T-helper 1 cell treated with Interleukin-12 subunit alpha and Interleukin-12 subunit beta and Interleukin-4 antibody, amounts not matched to agents 30 ng/mL and 1 ng/mL, for 36 hours (primary cell): ENCODE measurements around the gene RHBDD2. TPM values are rescaled to one million over a fixed set of nuclear protein-coding genes. Genes with fewer than 3 reads are reported as not detected.
"Not testable (repeated sequence)": the region's sequence is repeated elsewhere in the genome, so short reads cannot be mapped to it uniquely, and the experiment has no call there.

Experiments used
- intact Hi-C: fragments of 100-400 bp; cut with micrococcal nuclease; formaldehyde crosslinking; loops from one replicate; pipeline ENCODE4 v1.15.1; 2024
- total RNA-seq: library from RNA; stranded (reverse); gene quantifications from 2 replicates; pipeline ENCODE4 v1.2.3, GENCODE V29; 2022

The RHBDD2 gene
- total RNA-seq, result 41.4 and 43.5 TPM in 2 replicates

DNA sequence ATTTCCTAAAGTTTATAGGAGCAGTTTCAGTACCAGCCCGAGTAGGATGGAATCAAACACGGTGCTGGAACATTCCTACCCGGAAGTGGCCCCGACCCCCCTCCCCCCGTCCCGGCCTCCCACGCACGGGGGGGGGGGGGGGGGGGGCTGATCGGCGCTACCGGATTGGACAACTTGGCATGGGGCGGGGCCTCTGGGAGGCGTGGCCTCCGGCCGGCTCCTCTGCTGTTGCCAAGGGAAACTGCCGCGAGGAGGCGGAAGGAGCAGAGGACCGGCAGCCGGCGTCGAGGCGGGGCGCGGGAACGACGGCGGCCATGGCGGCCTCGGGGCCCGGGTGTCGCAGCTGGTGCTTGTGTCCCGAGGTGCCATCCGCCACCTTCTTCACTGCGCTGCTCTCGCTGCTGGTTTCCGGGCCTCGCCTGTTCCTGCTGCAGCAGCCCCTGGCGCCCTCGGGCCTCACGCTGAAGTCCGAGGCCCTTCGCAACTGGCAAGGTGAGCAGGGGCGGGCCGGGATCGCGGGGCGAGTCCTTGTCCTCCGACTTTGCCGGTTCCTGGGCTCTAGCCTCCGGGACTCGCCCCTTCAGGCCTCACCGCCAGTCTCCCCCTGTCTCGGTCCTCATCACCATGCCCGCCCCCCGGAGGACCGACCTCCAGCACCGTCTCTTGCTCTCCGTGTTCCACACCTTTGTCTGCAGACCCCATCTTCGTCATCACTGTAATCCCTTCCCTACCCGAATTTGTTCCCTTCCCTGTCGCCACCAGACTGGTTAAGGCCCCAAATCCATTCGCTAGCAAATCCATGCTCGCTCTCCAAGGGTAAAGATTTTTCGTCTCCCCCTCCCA, at the start of gene RHBDD2:
RHBDD2 (plus strand) TSS at position 266 of the 843 bp plus-strand sequence; CDS start at position 315, 49 bp downstream.
- intact Hi-C loops, result loop anchor here (1.0 to 5.0 kb wide), 8 partner anchors 35 to 480 kb away; partner anchors contain the start of genes HIP1, STYXL1, TMEM120A and YWHAG

DNA sequence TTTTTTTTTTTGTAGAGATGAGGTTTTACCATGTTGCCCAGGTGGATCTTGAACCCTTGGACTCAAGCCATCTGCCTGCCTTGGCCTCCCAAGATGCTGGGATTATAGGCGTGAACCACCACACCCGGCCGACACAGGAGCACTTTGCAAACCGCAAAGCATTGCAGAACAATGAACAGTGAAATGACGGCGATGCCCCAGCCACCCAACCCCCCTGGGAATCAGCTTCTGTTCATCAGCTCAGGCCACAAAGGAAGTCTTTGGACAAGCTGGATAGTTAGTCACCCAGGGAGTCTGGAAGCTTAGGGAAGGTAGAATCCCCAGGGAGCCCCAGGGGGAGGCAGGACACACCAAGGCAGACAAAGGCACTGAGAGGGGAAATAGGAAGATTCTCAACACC, 49.2 kb upstream of the RHBDD2 start:
- intact Hi-C loops, result not testable (repeated sequence)

DNA sequence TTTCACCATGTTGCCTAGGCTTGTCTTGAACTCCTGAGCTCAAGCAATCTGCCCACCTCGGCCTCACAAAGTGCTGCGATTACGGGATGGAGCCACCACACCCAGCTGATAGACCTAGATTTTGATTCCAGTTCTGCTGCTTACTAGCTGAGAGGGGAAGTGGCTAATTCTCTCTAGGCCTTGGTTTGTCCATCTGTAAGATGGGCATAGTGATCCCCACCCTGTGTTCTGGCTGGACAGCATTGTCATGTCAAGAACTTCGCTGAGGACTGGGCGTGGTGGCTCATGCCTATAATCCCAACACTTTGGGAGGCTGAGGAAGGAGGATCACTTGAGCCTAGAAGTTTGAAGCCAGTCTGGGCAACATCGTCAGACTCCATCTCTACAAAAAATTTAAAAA, 47.9 kb upstream of the RHBDD2 start:
- intact Hi-C loops, result no loop called here

DNA sequence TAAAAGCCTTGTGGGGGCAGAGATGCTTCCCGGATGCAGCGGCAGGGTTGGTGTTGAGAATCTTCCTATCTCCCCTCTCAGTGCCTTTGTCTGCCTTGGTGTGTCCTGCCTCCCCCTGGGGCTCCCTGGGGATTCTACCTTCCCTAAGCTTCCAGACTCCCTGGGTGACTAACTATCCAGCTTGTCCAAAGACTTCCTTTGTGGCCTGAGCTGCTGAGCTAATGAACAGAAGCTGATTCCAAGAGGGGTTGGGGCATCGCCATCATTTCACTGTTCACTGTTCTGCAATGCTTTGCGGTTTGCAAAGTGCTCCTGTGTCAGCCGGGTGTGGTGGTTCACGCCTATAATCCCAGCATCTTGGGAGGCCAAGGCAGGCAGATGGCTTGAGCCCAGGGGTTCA, 45.2 kb upstream of the RHBDD2 start:
- intact Hi-C loops, result not testable (repeated sequence)

DNA sequence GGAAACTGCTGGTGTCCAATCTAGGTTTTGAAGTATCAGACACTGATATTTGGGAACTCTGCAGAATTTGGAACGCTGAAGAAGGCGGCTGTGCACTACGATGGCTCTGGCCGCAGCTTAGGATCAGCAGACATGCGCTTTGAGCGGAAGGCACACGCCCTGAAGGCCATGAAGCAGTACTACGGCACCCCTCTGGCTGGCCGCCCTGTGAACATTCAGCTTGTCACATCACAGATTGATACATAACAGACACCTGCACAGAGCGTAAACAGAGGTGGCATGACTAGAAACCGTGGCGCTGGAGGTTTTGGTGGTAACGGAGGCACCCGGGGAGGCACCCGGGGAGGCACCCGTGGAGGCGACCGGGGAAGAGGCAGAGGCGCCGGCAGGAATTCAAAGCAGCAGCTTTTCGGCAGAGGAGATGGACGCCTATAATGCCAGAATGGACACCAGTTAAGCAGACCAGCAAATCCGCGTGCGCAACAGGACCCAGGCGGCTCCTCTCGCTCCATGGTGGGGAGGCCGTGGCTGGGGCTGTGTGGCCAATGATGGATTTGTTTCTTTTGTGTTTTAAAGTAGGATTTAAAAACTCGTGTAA, 43.0 kb upstream of the RHBDD2 start:
- intact Hi-C loops, result no loop called here

DNA sequence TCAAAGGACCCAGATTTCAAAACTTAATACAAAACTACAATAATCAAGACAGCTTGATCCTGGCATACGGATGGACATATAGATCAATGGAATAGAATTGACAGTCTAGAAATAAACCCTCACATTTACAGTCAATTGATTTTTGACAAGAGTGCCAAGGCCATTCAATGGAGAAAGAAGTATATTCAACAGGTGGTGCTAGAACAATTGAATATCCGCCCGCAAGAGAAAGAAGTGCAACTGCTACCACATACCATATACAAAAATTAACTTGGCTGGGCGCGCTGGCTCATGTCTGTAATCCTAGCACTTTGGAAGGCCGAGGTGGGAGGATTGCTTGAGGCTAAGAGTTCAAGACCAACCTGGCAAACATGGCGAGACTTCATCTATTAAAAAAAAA, 42.0 kb upstream of the RHBDD2 start:
- intact Hi-C loops, result no loop called here

DNA sequence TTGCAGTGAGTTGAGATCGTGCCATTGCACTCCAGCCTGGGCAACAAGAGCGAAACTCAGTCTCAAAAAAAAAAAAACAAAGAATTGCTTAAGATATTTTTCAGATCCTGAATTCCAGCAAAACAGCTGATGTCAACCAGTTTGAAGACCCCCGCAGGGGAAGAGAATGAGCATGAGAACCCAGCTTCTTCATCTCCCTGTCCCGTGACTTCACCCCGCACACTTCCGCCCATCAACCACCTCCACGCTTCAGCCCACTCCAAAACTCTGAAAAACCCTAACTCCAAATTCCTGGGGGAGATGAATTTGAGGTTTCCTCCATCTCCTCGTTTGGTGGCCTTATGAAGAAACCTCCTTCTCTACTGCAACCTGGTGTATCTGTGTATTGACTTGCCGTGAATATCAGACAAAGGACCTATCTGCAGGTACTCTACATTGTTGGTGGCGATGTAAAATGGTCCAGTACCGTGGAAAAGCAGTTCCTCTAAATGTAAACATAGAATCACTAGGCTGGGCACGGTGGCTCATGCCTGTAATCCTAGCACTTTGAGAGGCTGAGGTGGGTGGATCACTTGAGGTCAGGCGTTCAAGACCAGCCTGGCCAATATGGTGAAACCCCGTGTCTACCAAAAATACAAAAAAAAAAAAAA, 40.4 kb upstream of the RHBDD2 start:
- intact Hi-C loops, result not testable (repeated sequence)

DNA sequence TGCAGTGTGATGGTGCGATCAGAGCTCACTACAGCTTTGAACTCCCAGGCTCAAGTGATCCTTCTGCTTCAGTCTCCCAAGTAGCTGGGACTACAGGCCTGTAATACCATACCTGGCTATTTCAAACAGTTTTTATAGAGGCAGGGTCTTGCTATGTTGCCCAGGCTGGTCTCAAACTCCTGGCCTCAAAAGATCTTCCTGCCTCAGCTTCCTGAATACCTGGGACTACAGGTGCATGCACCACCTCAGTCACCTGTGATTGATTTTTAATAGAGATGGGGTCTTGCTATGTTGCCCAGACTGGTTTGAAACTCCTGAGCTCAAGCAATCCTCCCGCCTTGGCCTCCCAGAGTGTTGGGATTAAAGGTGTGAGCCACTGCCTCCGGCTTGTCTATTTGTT, 38.8 kb upstream of the RHBDD2 start:
- intact Hi-C loops, result no loop called here

DNA sequence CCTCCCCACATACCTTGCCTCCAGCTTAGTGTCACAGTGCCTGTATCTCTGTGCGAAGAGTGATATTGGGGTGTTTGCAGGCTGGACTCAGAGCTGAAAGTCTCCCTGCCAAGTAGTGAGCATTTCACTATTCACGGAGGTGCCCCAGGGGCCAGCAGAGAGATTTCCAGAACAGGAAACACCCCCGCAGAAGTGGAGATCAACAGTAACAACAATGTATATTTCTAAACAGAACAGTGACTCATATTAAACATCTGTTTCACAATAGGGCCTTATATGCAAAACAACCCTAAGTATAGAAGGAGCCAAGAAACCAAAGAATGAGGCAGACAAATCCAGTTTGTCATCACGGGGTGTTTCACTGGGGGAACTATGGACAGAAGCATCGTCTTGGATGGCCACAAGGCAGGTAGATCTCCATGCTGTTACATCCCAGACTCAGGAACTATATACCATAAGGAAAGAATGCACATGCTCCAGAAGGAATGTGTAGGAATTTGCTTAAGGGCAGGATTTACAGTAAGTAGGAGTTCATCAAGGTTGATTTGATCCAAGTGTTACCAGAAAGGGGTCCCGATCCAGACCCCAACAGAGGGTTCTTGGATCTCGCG, 35.9 kb upstream of the RHBDD2 start:
- intact Hi-C loops, result no loop called here

DNA sequence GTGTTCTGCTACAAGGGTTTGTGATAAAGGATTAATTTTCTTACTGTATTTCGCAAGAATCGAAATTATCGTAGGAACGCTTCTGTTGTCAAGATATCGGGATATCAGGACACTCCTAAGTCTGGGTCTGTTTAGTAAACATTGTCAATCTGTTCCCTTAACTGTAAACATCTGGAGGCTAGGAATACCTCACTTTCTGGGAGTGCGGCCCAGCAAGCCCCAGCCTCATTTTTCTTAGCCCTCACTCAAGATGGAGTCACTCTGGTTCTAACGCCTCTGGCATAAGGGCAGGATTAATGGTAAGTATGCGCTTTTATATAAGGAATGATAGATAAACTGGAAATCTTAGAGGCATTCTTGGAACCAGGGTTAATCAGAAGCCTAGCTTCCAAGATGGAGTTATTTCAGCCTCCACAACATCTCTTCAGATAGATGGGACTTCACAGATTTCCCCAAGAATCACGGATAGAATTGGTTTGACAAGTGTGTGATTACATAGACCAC, 35.2 kb upstream of the RHBDD2 start:
- intact Hi-C loops, result no loop called here

DNA sequence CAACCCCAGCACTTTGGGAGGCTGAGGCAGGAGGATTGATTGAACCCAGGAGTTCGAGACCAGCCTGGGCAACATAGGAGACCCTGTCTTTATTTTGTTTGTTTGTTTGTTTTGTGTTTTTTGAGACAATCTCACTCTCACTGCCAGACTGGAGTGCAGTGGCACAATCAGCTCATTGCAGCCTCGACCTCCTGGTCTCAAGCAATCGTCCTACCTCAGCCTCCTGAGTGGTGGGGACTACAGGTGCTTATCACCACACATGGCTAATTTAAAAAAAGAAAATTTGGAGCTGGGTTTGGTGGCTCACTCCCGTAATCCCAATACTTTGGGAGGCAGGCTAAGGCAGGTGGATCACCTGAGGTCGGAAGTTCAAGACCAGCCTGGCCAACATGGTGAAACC, 34.7 kb upstream of the RHBDD2 start:
- intact Hi-C loops, result no loop called here

DNA sequence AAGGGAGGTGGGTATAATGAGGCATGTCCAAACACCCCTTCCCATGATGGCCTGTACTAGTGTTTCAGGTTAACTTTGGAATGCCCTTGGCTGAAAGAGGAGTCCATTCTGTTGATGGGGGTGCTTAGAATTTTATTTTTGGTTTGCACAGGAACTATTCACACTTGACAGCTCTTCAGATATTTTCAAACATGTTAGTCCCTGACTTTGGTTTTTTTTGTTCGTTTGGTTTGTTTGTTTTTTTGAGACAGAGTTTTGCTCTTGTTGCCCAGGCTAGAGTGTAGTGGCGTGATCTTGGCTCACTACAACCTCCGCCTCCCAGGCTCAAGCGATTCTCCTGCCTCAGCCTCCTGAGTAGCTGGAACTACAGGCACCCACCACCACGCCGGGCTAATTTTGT, 33.7 kb upstream of the RHBDD2 start:
- intact Hi-C loops, result not testable (repeated sequence)

DNA sequence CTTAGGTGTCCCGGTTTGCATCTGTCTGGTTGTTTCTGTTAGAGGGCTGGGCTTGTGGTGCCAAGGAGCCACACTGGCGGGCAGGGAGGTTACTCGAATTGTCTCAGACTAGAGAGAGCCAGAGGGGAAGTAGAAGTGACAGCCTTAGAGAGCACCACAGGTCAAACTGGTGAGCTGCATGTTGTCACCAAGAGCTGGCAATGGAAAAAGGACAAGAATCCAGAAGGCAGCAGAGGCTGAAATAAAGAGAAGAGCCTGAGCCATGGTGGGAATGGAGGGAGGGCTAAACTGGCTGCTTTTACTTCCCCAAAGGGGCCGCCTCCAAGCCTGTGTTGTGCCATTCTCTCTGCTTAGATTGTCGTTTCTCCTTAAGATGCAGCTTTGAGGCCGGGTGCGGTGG, 31.1 kb upstream of the RHBDD2 start:
- intact Hi-C loops, result no loop called here

DNA sequence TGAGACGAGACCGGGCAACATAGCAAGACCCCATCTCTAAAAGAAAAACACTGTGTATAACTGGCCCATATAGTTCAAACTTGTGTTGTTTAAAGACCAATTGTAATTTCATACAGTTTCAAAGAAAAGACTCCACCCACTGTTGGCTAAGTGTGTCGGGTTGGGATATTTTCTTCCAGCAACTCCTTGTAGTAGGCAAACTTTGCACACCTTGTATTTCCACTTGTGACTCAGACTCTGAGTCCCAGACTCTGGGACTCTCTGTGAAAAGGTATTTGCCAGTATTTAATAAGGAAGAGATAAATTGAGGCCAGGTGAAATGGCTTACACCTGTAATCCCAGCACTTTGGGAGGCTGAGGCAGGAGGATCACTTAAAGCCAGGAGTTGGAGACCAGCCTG, 29.3 kb upstream of the RHBDD2 start:
- intact Hi-C loops, result no loop called here

DNA sequence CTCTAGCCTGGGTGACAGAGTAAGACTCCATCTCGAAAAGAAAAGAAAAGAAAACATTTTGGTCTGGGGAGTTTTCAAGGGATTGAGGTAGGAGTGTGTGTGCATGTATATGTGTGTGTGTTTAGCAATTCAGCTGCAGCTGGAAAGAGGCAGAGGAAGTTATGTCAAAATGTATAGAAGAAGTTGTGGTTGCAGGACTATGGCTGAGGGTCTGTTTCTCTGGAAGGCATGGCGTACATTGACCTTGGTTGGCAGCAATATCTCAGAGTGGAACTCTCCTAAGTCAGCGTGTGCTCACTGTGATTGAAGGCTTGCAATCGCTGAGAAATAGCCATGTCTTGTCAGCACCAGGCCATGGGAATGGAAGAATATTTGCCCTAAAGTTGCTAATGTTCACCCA, 28.6 kb upstream of the RHBDD2 start:
- intact Hi-C loops, result no loop called here

DNA sequence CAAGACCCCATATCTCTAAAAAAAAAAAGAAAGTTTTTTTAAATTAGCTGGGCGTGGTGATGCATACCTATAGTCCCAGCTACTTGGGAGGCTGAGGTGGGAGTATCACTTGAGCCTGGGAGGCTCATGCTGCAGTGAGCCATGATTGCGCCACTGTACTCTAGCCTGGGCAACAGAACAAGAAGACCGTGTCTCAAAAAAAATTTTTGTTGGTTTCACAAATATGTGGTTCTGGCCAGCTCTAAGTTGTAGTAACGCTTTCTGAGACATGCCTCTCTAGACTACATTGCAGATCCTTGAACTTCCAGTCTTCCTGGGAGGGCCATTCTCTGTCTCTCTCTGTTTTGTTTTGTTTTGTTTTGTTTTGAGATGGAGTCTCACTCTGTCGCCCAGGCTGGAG, 24.6 kb upstream of the RHBDD2 start:
- intact Hi-C loops, result no loop called here

DNA sequence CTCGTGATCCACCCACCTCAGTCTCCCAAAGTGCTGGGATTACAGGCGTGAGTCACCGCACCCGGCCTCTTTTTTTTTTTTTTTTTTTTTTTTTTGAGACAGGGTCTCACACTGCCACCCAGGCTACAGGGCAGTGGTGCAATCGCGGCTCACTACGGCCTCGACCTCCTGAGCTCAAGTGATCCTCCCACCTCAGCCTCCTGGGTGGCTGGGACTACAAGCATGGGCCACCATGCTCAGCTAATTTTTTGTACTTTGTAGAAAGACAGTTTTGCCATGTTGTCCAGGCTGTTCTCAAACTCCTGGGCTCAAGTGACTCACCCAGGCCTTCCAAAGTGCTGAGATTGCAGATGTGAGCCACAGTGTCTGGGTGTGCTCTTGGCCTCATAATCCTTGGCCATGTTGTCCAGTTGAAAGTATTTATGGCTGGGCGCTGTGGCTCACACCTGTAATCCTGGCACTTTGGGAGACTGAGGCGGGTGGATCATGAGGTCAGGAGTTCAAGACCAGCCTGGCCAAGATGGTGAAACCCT, 24.0 kb upstream of the RHBDD2 start:
- intact Hi-C loops, result not testable (repeated sequence)

DNA sequence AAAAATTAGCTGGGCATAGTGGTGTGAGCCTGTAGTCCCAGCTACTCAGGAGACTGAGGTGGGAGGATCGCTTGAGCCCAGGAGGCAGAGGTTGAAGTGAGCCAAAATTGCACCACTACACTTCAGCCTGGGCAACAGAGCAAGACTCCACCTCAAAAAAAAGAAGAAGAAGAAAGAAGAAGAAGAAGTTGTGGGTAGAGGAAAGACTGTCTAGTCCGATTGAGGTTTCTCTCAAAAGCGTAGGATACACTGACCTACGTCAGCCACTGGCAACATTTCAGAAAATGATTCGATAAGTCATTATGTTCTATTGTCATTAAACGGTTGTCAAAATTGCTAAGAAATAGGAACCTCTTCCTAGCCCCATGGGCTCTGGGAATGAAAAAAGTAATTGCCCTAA, 22.3 kb upstream of the RHBDD2 start:
- intact Hi-C loops, result no loop called here

DNA sequence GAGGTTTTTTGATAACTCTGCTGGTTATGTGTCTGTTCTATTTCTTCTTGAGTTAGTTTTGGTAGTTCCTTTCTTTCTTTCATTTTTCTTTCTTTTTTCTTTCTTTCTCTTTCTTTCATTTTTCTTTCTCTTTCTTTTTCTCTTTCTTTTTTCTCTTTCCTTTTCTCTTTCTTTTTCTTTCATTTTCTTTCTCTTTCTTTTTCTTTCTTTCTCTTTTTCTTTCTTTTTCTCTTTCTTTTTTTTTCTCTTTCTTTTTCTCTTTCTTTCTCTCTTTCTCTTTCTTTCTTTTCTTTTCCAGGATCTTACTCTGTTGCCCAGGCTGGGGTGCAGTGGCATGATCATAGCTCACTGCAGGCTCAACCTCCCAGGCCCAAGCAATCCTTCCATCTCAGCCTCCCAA, 20.4 kb upstream of the RHBDD2 start:
- intact Hi-C loops, result no loop called here

DNA sequence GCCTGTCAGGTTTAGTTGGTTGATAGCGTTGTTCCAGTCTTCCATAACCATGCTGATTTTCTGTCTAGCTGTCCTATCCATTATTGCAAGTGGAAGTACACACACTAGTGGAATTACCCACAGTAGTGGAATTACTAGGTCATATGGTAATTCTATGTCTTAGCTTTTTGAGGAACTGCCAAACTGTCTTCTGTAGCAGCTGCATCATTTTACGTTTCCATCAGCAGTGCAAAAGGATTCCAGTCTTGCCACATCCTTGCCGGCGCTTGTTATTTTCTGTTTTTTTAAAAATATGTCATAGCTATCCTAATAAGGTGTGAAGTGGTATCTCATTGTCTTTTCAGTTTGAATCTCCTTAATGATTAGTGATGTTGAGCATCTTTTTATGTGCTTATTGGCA, 17.2 kb upstream of the RHBDD2 start:
- intact Hi-C loops, result no loop called here

DNA sequence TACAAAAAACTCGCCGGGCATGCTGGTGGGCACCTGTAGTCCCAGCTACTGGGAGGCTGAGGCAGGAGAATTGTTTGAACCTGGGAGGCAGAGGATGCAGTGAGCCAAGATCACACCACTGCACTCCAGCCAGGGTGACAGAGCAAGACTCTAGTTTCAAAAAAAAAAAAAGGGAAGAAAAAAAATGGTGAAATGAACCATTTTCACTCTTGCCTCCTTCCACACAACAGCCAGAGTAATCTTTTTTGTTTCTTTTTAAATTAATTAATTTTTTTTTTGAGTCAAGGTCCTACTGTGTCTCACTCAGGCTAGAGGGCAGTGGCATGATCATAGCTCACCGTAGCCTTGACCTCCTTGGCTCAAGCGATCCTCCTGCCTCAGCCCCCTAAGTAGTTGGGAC, 14.6 kb upstream of the RHBDD2 start:
- intact Hi-C loops, result not testable (repeated sequence)
